ENCODE results near the gene KLHL29.

The KLHL29 gene

GRCh38 chr2:23548143-23548769 is 163.3 kb downstream of the KLHL29 start:
- no peaks in the 10 kb centered on the region for H3K36me3 ChIP-seq (ENCODE audit: control insufficient read depth, insufficient read depth, low read length)
- no peak overlapping the region for H3K9ac ChIP-seq (ENCODE audit: low read depth, low read length)
- H3K27me3 ChIP-seq (ENCODE audit: control insufficient read depth, insufficient read depth, low read length): no peaks in the 10 kb centered on the region
- H3K4me3 ChIP-seq (ENCODE audit: low read depth, low read length): no peak overlapping the region
- no peaks in the 10 kb centered on the region for H3K4me1 ChIP-seq (ENCODE audit: control insufficient read depth, insufficient read depth, low read length)
- H3K9me3 ChIP-seq (ENCODE audit: control insufficient read depth, insufficient read depth, low read length): no peaks in the 10 kb centered on the region

GRCh38 chr2:23549051-23549450 is 164.1 kb downstream of the KLHL29 start:
- Histone ChIP-seq H3K27me3 (ENCODE audit: control insufficient read depth, insufficient read depth, low read length) (no peaks in the 10 kb centered on the region), H3K4me1 (ENCODE audit: control insufficient read depth, insufficient read depth, low read length) (no peaks in the 10 kb centered on the region), H3K36me3 (ENCODE audit: control insufficient read depth, insufficient read depth, low read length) (no peaks in the 10 kb centered on the region), H3K9me3 (ENCODE audit: control insufficient read depth, insufficient read depth, low read length) (no peaks in the 10 kb centered on the region), H3K4me3 (ENCODE audit: low read depth, low read length) (no peak overlapping the region), H3K9ac (ENCODE audit: low read depth, low read length) (no peak overlapping the region)

GRCh38 chr2:23549821-23550530 is 165.0 kb downstream of the KLHL29 start:
- H3K27me3 ChIP-seq (ENCODE audit: control insufficient read depth, insufficient read depth, low read length): no peaks in the 10 kb centered on the region
- H3K36me3 ChIP-seq (ENCODE audit: control insufficient read depth, insufficient read depth, low read length): no peaks in the 10 kb centered on the region
- H3K9ac ChIP-seq (ENCODE audit: low read depth, low read length): no peak overlapping the region
- H3K4me3 ChIP-seq (ENCODE audit: low read depth, low read length): no peak overlapping the region
- H3K4me1 ChIP-seq (ENCODE audit: control insufficient read depth, insufficient read depth, low read length): no peaks in the 10 kb centered on the region
- H3K9me3 ChIP-seq (ENCODE audit: control insufficient read depth, insufficient read depth, low read length): no peaks in the 10 kb centered on the region

GRCh38 chr2:23550553-23550952 is 165.6 kb downstream of the KLHL29 start:
- H3K9me3 ChIP-seq (ENCODE audit: control insufficient read depth, insufficient read depth, low read length): no peaks in the 10 kb centered on the region
- H3K36me3 ChIP-seq (ENCODE audit: control insufficient read depth, insufficient read depth, low read length): no peaks in the 10 kb centered on the region
- H3K4me1 ChIP-seq (ENCODE audit: control insufficient read depth, insufficient read depth, low read length): no peaks in the 10 kb centered on the region
- H3K4me3 ChIP-seq (ENCODE audit: low read depth, low read length): no peak overlapping the region
- H3K27me3 ChIP-seq (ENCODE audit: control insufficient read depth, insufficient read depth, low read length): no peaks in the 10 kb centered on the region
- no peak overlapping the region for H3K9ac ChIP-seq (ENCODE audit: low read depth, low read length)

- H3K9ac ChIP-seq (ENCODE audit: low read depth, low read length): no peak overlapping the region
- H3K9me3 ChIP-seq (ENCODE audit: control insufficient read depth, insufficient read depth, low read length): no peaks in the 10 kb centered on the region
- no peak overlapping the region for H3K4me3 ChIP-seq (ENCODE audit: low read depth, low read length)
- H3K36me3 ChIP-seq (ENCODE audit: control insufficient read depth, insufficient read depth, low read length): no peaks in the 10 kb centered on the region
- no peaks in the 10 kb centered on the region for H3K4me1 ChIP-seq (ENCODE audit: control insufficient read depth, insufficient read depth, low read length)
- no peaks in the 10 kb centered on the region for H3K27me3 ChIP-seq (ENCODE audit: control insufficient read depth, insufficient read depth, low read length)
These were observed 166.9 kb downstream of the KLHL29 start for GRCh38 chr2:23551875-23552274.

GRCh38 chr2:23553561-23553960 is 168.6 kb downstream of the KLHL29 start:
- Histone ChIP-seq H3K9me3 (ENCODE audit: control insufficient read depth, insufficient read depth, low read length) (no peaks in the 10 kb centered on the region), H3K36me3 (ENCODE audit: control insufficient read depth, insufficient read depth, low read length) (no peaks in the 10 kb centered on the region), H3K4me3 (ENCODE audit: low read depth, low read length) (no peak overlapping the region), H3K4me1 (ENCODE audit: control insufficient read depth, insufficient read depth, low read length) (no peaks in the 10 kb centered on the region), H3K9ac (ENCODE audit: low read depth, low read length) (no peak overlapping the region), H3K27me3 (ENCODE audit: control insufficient read depth, insufficient read depth, low read length) (no peaks in the 10 kb centered on the region)

GRCh38 chr2:23554054-23554697 is 169.2 kb downstream of the KLHL29 start:
- H3K9ac ChIP-seq (ENCODE audit: low read depth, low read length): no peak overlapping the region
- no peaks in the 10 kb centered on the region for H3K9me3 ChIP-seq (ENCODE audit: control insufficient read depth, insufficient read depth, low read length)
- no peaks in the 10 kb centered on the region for H3K27me3 ChIP-seq (ENCODE audit: control insufficient read depth, insufficient read depth, low read length)
- no peaks in the 10 kb centered on the region for H3K4me1 ChIP-seq (ENCODE audit: control insufficient read depth, insufficient read depth, low read length)
- no peak overlapping the region for H3K4me3 ChIP-seq (ENCODE audit: low read depth, low read length)
- no peaks in the 10 kb centered on the region for H3K36me3 ChIP-seq (ENCODE audit: control insufficient read depth, insufficient read depth, low read length)

- Histone ChIP-seq H3K4me3 (ENCODE audit: low read depth, low read length) (no peak overlapping the region), H3K36me3 (ENCODE audit: control insufficient read depth, insufficient read depth, low read length) (no peaks in the 10 kb centered on the region), H3K4me1 (ENCODE audit: control insufficient read depth, insufficient read depth, low read length) (no peaks in the 10 kb centered on the region), H3K9ac (ENCODE audit: low read depth, low read length) (no peak overlapping the region), H3K9me3 (ENCODE audit: control insufficient read depth, insufficient read depth, low read length) (no peaks in the 10 kb centered on the region), H3K27me3 (ENCODE audit: control insufficient read depth, insufficient read depth, low read length) (no peaks in the 10 kb centered on the region)
These were observed 171.0 kb downstream of the KLHL29 start for GRCh38 chr2:23555944-23556343.

- H3K4me3 ChIP-seq (ENCODE audit: low read depth, low read length): no peak overlapping the region
- no peaks in the 10 kb centered on the region for H3K27me3 ChIP-seq (ENCODE audit: control insufficient read depth, insufficient read depth, low read length)
- no peaks in the 10 kb centered on the region for H3K36me3 ChIP-seq (ENCODE audit: control insufficient read depth, insufficient read depth, low read length)
- no peaks in the 10 kb centered on the region for H3K9me3 ChIP-seq (ENCODE audit: control insufficient read depth, insufficient read depth, low read length)
- no peaks in the 10 kb centered on the region for H3K4me1 ChIP-seq (ENCODE audit: control insufficient read depth, insufficient read depth, low read length)
- H3K9ac ChIP-seq (ENCODE audit: low read depth, low read length): no peak overlapping the region
These were observed 171.9 kb downstream of the KLHL29 start for GRCh38 chr2:23556929-23557328.

- Histone ChIP-seq H3K4me3 (ENCODE audit: low read depth, low read length) (no peak overlapping the region), H3K36me3 (ENCODE audit: control insufficient read depth, insufficient read depth, low read length) (no peaks in the 10 kb centered on the region), H3K27me3 (ENCODE audit: control insufficient read depth, insufficient read depth, low read length) (no peaks in the 10 kb centered on the region)
These were observed 172.5 kb downstream of the KLHL29 start for GRCh38 chr2:23557455-23557854.

GRCh38 chr2:23559561-23560239 is 174.7 kb downstream of the KLHL29 start:
- no peaks in the 10 kb centered on the region for H3K36me3 ChIP-seq (ENCODE audit: control insufficient read depth, insufficient read depth, low read length)
- no peaks in the 10 kb centered on the region for H3K9me3 ChIP-seq (ENCODE audit: control insufficient read depth, insufficient read depth, low read length)
- no peaks in the 10 kb centered on the region for H3K27me3 ChIP-seq (ENCODE audit: control insufficient read depth, insufficient read depth, low read length)
- H3K4me3 ChIP-seq (ENCODE audit: low read depth, low read length): no peak overlapping the region
- H3K9ac ChIP-seq (ENCODE audit: low read depth, low read length): no peak overlapping the region
- no peaks in the 10 kb centered on the region for H3K4me1 ChIP-seq (ENCODE audit: control insufficient read depth, insufficient read depth, low read length)

More at GRCh38 chr2:23557455-23557854, 172.5 kb downstream of the KLHL29 start:
- Histone ChIP-seq H3K9ac (ENCODE audit: low read depth, low read length) (no peak overlapping the region), H3K9me3 (ENCODE audit: control insufficient read depth, insufficient read depth, low read length) (no peaks in the 10 kb centered on the region), H3K4me1 (ENCODE audit: control insufficient read depth, insufficient read depth, low read length) (no peaks in the 10 kb centered on the region)
